ENCODE data around the gene SLC35F4. TPM values are rescaled to one million over a fixed set of nuclear protein-coding genes. Genes with fewer than 3 reads are reported as not detected.
A peak's percentile ranks its signal among the peaks of the same experiment; 100 is the strongest.

Gene SLC35F4
- polyA plus RNA-seq, 1 donor: 4.3 TPM

DNA sequence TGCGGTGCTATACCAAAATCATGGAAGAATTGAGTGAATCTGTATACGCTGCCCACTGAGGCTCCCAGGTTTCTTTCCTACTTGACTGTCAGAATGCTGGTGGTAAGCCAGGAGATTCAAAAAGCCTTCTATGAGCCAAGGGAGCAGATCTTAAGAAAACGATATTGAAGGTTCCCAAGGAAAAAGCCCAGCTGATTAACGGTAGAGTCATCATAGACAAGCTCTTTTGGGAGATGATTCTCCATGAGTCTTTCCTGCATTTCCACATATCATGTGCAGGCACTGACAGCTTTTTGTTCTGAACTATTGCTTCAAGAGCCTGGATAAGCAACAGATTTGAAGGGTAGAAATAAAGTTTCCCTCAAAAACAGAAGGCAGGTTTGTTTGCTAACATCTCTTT lies 17.5 kb downstream of the SLC35F4 start:
- no peak for DNase-seq

DNA sequence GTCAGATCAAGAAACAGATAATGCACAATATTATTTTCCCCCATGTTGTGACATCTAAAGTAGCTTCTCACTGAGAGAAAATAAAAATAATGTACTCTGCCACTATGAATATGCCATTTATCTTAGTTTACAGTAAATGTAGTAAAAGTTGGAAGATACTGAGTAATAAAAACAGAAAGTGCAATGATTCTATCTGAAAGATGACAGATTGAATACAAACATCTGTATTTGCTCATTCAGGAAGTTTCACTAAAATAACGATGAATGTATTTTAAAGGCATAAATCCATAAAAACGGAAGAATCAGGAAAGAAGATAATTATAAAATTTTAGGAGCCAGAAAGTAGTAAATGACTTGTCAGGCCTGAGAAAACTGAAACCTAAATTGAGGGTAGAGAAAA lies 18.2 kb downstream of the SLC35F4 start:
- no peak for DNase-seq

DNA sequence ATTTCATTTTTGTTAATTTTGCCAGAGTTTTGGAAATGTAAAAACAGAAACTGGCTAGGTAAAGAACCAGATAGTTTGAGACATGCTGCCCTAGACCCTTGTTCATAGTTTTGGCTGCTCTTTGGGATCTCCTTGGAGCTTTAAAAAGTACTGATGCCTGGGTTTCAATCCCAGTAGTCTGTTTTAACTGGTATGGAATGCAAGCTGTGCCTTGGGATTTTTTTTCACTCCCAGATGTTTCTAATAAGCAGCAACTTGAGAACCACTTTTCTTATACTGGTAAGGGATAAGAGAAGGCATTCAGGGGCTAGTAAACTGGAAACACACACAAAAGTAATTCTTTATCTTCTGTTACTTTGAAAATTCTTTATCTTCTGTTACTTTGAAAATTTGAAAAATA lies 18.8 kb downstream of the SLC35F4 start:
- no peak for DNase-seq

GRCh38 chr14:57846596-57846995 lies 19.3 kb downstream of the SLC35F4 start:
- no peak for DNase-seq

- no peak for DNase-seq
Measured at GRCh38 chr14:57845802-57846531, 19.9 kb downstream of the SLC35F4 start.

DNA sequence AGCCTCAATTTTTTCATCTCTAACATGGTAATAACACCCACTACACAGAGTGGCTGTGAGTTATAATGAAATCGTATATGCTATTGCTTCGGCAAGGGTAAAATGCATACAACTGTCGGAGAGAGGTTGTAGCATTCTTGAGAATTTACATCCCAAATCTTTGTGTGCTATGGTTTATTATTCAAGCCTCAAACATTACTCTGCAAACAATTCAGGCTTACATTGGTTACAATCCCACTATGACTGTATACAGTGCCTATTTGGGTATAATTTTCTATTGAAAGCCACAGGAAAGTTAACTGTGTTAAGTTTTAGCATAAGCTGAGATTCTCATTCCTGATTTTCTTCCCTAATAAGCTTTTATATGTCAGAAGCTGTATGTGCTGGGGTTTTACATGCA lies 20.6 kb downstream of the SLC35F4 start:
- no peak for DNase-seq

DNA sequence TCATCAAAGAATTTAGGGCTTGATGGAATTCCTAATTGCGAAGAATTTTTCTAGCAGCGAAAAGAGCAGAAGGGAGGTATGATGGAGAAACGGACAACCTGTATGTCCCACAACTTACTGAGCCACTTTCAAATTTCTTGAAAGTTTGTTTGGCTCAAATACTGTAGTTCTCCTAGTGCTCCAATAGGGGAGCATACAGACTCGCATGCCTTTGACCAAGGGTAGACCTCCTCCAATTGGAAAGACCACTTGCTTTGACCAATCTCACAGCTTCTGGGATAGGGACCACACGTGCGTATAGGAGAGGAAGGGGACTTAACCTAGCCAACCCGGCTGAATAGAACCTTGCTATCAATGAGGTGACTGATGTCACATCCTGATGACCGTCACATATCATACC lies 28.6 kb downstream of the SLC35F4 start:
- no peak for DNase-seq

- no peak for DNase-seq
Measured at GRCh38 chr14:57835766-57836165, 30.1 kb downstream of the SLC35F4 start.

- no peak for DNase-seq
Measured at GRCh38 chr14:57834961-57835360, 30.9 kb downstream of the SLC35F4 start.

DNA sequence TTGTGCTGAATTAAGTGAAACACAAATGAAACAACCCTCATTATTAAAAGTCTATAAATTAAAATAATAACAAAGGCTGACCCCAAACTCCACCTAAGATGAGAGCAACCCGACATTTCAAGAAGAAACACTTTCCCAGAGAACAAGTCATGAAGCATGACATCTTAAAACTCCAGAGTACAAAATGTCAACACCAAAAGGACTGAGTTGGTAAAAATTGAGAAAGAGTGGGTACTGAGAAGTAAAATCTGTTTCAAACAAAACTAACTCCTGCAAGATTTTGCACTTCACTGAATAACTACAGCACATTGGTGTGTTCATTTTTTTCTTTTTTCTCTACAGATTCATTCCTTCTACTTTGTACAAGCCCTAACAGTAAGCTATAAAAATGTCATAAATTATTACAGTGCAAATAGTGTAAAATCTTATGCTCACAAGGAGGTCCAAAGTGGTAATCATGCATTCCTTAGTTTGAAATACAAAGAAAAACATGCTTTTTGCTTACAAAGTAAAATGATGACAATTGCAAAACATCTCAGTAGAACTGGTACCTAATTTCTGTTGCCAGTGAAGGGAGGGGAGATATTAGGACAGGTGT lies 31.8 kb downstream of the SLC35F4 start:
- DNase-seq: no peak

DNA sequence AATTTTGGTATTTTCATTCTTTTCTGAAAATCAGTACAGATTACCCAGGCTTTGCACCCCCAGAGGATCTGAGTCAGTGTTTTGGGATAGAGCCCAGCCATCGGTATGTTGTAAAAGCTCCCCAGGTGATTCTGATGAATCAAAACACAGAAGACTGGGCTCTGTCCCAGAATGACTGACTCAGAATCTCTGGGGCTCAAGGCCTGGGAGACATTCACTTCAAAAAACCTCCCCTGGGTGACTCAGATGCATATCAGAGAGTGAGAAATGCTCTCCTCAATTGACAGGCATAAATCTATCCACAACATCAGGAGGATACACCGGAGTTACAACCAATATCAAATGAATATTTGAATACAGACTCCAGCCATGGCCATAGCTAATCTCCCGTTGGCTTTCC lies 32.6 kb downstream of the SLC35F4 start:
- no peak for DNase-seq

DNA sequence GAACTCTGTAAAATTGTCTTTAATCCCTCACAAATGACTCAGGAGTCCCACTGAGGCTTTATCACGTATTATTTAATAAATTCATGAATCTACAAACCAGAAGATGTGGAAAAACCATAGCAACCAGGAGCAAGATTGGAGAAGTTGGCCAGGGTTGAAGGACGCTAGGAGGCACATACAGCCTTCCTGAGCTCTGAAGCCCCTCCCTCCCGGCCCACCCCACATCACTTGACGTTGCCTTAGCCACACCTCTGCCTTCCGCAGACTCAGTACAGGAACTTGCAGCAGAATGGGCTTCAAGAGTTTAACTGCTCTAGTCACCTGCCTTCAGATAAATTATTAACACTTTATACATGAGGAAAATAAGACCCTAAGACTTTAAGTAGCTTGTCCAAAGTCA lies 33.9 kb downstream of the SLC35F4 start:
- peak; percentile 35 for DNase-seq

DNA sequence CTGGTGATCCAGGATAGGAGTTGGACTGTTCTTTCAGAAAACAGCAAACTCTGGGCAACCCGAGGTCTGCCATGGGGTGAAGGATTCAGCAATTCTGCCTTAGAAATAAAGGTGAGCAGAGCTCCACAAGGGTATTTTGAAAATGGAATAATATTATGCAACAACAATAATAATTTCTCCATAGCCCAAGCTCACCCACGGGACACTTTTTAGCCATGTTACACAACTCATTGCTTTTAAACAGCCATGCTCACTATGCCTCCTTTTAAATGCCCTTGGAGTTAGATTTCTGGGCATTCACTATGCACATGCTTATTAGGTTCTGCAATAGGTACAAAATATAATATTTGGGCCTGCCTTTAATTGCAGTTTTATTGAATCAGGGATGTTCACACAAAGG lies 37.2 kb downstream of the SLC35F4 start:
- DNase-seq: no peak

GRCh38 chr14:57823015-57823660 lies 42.8 kb downstream of the SLC35F4 start:
- DNase-seq: no peak

GRCh38 chr14:57822081-57822480 lies 43.8 kb downstream of the SLC35F4 start:
- DNase-seq: no peak

DNA sequence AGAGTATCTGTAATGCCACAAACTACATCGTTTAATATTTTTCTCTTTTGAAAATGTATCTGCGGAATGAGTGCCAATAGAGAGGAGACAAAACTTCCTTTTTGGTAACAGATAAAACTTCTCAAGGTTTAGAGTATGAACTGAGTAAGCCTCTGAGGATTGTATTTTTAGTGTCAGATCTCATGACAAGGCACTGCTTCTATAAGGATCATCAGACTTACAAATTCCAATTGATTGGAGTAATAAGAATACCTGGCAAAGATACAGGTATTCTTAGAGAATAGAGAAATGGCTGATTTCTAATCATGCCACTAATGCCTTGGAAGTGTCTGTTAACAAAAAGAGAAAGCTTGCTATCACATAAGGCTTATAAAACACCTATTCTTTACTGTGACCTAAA lies 45.3 kb downstream of the SLC35F4 start:
- no peak for DNase-seq

- DNase-seq: peak; percentile 37
Measured at GRCh38 chr14:57818511-57818910, 47.4 kb downstream of the SLC35F4 start.

GRCh38 chr14:57816568-57817284 lies 49.2 kb downstream of the SLC35F4 start:
- no peak for DNase-seq

- no peak for DNase-seq
Measured at GRCh38 chr14:57814726-57815125, 51.2 kb downstream of the SLC35F4 start.

DNA sequence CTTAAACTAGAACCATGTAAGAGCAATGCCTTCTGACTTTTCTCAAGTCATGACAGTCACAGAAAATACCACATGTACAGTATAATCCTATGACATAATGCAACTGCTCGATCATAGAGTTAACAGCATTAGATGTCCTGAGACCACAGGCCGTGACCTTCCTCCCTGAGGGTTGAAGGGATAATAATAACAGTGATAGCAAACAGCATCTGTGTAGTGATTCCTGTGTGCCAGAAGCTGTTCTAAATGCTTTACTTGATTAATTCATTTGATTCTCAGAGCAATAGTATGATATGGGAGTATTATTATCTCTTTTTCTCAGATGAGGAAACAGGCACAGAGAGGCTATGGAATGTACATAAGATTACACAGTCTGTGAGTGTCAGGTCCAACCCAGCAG lies 53.2 kb downstream of the SLC35F4 start:
- no peak for DNase-seq

- no peak for DNase-seq
Measured at GRCh38 chr14:57811998-57812546, 53.8 kb downstream of the SLC35F4 start.

GRCh38 chr14:57809808-57810207 lies 56.1 kb downstream of the SLC35F4 start:
- DNase-seq: no peak

DNA sequence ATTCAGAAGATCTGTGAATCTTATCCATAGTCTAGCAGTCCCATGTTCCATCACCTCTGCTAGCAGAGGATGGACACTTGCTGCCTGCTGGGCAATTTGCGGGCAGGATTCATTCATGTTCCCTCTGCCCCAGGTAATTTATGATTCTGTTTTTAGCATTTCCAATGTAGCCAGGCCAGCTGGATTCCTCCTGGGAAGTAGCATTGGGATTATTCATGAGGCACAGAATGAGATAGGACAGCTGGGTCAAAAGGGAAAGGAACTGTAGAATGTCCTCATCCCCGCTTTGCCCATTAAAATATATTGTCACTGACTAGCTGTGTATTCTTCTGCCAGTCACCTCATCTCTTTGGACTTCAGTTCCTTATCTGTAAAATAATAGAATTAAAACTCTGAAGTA lies 68.7 kb downstream of the SLC35F4 start:
- no peak for DNase-seq
